Measurements from ENCODE around the gene DGKA. TPM values are rescaled to one million over a fixed set of nuclear protein-coding genes. Genes with fewer than 3 reads are reported as not detected.

DGKA gene
- total RNA-seq, 1 experiment from 2014 or later = 25.9 TPM

DNA sequence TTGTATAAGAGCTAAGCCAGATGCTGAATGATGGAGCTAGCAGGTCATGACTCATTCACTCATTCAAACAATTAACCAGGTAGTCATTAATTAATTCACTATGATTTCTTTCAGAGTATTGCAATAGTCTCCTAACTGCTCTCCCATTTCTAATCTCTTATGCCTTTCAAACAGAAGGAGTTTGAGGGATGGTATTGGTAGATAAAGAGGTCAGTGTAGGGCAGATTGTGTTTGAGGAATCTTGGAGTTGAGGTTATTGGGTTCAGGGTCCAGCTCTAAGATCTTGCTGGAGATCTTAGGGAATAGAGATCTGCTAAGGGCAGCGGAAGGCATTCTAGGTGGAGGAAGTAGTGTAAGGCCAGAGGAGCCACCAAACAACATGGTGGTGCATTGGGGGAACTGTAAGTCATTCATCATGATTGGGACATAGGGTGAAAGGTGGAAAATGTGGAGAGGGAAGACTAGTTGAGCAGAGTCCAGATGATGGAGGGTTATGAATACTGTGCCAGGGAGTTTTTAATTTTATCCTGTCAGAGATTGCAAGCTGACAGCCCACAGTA is 11.7 kb downstream of the DGKA start:
- no peak for DNase-seq
- H2BK15ac ChIP-seq (ENCODE audit: low read depth, low read length) = no peak overlapping the region
- Mint-ChIP-seq H3K27me3 (ENCODE audit: low read depth) (no peaks in the 10 kb centered on the region; the same call in 1 of the 2 replicates), H3K36me3 (ENCODE audit: insufficient read depth in 1 of 3, low read depth in 3 of 3) (peaks cover 0 to 4% (median 0%) of the 10 kb centered on the region in 3 experiments; a peak in 2 of 7 replicates), H3K4me3 (no peak overlapping the region), H3K9me3 (no peaks in the 10 kb centered on the region), H3K27ac (no peak overlapping the region), H3K4me1 (peaks cover 10 to 12% of the 10 kb centered on the region in 2 experiments)
- no peaks in the 10 kb centered on the region for H3K27me3 ChIP-seq (ENCODE audit: insufficient read depth, low read length)
- no peaks in the 10 kb centered on the region for H3K23me2 ChIP-seq (ENCODE audit: insufficient read length, low read depth, low read length, poor library complexity, severe bottlenecking)
- no peak overlapping the region for H3K9ac ChIP-seq (ENCODE audit: extremely low read depth, insufficient read length, low read length)
- no peak overlapping the region for H3K18ac ChIP-seq (ENCODE audit: insufficient read length, low read depth, low read length)
- no peak overlapping the region for H3K27ac ChIP-seq (ENCODE audit: insufficient read length, low read depth, low read length)
- no CpG with 5 or more reads among the region's 1 CpG for WGBS (ENCODE audit: extremely low coverage, insufficient read length, low lambda C conversion rate)
- H3K79me2 ChIP-seq (ENCODE audit: insufficient read depth, low read length) = no peaks in the 10 kb centered on the region
- no peak overlapping the region for H4K91ac ChIP-seq (ENCODE audit: insufficient read length, low read depth, low read length)
- no peaks in the 10 kb centered on the region for H3K9me3 ChIP-seq (ENCODE audit: control insufficient read depth, low read depth, low read length)
- no peak overlapping the region for H2AK5ac ChIP-seq (ENCODE audit: insufficient read length, low read length)
- H3K4me1 ChIP-seq (ENCODE audit: insufficient read depth, low read length) = no peaks in the 10 kb centered on the region; the same call in 1 of the 2 replicates
- H2BK120ac ChIP-seq (ENCODE audit: low read depth, low read length, poor library complexity, severe bottlenecking) = no peak overlapping the region
- H3T11ph ChIP-seq (ENCODE audit: low read length) = no peak overlapping the region
- no peak overlapping the region for H3K14ac ChIP-seq (ENCODE audit: insufficient read depth, low read length)
- H3K56ac ChIP-seq (ENCODE audit: insufficient read length, low read depth, low read length) = no peak overlapping the region
- H3K4ac ChIP-seq (ENCODE audit: low read depth, low read length) = no peak overlapping the region
- H3K4me2 ChIP-seq (ENCODE audit: insufficient read depth, insufficient read length, low read length) = no peak overlapping the region
- no peak overlapping the region for H4K8ac ChIP-seq (replicated peaks; ENCODE audit: insufficient read length, low read depth, low read length)
- H4K20me1 ChIP-seq (ENCODE audit: control insufficient read depth, insufficient read depth, insufficient read length) = no peaks in the 10 kb centered on the region
- no peak overlapping the region for H2BK20ac ChIP-seq (ENCODE audit: low read depth, low read length, poor library complexity, severe bottlenecking)
- no peak overlapping the region for H3K23ac ChIP-seq (ENCODE audit: insufficient read length, low read depth, low read length)
- no peak overlapping the region for H4K5ac ChIP-seq (ENCODE audit: insufficient read length, low read depth, low read length)
- no peak overlapping the region for H2AFZ ChIP-seq (ENCODE audit: low read length)
- no peaks in the 10 kb centered on the region for H3K79me1 ChIP-seq (ENCODE audit: insufficient read depth, low read depth, low read length, poor library complexity, severe bottlenecking)
- TF ChIP-seq, protein P1, sequence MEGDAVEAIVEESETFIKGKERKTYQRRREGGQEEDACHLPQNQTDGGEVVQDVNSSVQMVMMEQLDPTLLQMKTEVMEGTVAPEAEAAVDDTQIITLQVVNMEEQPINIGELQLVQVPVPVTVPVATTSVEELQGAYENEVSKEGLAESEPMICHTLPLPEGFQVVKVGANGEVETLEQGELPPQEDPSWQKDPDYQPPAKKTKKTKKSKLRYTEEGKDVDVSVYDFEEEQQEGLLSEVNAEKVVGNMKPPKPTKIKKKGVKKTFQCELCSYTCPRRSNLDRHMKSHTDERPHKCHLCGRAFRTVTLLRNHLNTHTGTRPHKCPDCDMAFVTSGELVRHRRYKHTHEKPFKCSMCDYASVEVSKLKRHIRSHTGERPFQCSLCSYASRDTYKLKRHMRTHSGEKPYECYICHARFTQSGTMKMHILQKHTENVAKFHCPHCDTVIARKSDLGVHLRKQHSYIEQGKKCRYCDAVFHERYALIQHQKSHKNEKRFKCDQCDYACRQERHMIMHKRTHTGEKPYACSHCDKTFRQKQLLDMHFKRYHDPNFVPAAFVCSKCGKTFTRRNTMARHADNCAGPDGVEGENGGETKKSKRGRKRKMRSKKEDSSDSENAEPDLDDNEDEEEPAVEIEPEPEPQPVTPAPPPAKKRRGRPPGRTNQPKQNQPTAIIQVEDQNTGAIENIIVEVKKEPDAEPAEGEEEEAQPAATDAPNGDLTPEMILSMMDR (conservative IDR thresholded peaks at IDR 0.05) = no peak
- H2BK12ac ChIP-seq (ENCODE audit: insufficient read length, low read depth, low read length) = no peak overlapping the region
- no peak overlapping the region for H2BK5ac ChIP-seq (ENCODE audit: insufficient read length, low read length)

Measured in H9 (cell line).